Measurements from ENCODE around the gene AGK.

Gene AGK

DNA sequence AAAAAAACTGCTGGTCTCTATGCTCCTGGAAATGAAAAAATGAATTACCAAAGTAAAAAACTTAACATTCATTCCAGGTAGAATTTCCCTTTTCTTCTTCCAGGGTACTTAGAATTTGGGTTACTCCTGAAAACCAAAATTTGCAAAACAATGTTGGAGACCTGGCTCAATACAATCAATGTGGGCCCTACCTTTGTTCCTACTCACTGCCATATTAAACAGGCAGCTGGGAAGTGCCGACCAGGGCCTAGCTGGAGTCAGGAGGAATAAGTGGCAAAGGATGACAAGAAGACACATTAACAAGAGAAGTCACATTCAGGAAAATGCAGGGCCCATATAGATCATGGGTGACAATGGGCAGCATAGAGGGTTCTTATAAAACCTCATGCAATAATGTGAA lies 6.4 kb upstream of the AGK start:
- no CpG with 5 or more reads among the region's 1 CpG for WGBS (ENCODE audit: extremely low coverage, insufficient coverage, insufficient read length)

DNA sequence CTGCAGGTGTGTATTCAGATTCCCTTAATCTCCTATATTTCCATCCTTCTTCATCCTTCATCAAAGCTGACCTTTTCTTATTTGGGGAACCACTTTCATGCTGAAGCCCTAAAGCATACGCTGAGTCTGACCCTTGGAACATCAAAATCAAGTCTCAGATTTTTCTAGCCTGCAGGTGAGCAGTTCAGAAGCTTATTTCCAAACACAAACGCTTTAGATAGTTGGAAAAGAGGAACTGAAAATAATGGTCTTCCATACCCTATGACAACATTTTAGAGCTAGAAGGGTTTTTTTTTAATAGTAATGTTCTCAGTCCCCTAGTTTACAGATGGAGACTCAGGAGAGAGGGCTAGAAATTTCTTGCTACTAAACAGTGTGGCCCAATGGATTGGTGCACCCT lies 1.6 kb upstream of the AGK start:
- Histone ChIP-seq H2BK12ac (ENCODE audit: low read length) (no peak overlapping the region), H3K18ac (ENCODE audit: low read length) (no peak overlapping the region), H2BK5ac (ENCODE audit: low read depth, low read length, poor library complexity) (no peak overlapping the region), H3K4ac (ENCODE audit: low read depth, low read length) (no peak overlapping the region), H3K9me3 (ENCODE audit: insufficient read depth, low read depth, low read length) (no peaks in the 10 kb centered on the region), H3K23ac (ENCODE audit: low read length) (no peak overlapping the region), H3K4me1 (ENCODE audit: control insufficient read depth in 1 of 2, insufficient read depth in 2 of 2, low read length in 2 of 2) (peaks cover 5% of the 10 kb centered on the region in 2 experiments), H3K79me1 (ENCODE audit: low read length) (peaks cover 5% of the 10 kb centered on the region), H3K14ac (ENCODE audit: low read length) (no peak overlapping the region), H3K36me3 (ENCODE audit: control insufficient read depth in 1 of 2, insufficient read depth in 2 of 2, low read length in 2 of 2) (no peaks in the 10 kb centered on the region), H4K12ac (ENCODE audit: low read depth, low read length) (no peak overlapping the region), H4K91ac (ENCODE audit: low read depth, low read length) (no peak overlapping the region), H3K79me2 (ENCODE audit: control insufficient read depth, insufficient read depth, low read length, poor library complexity) (peaks cover 3% of the 10 kb centered on the region), H2AK5ac (ENCODE audit: low read length) (no peak overlapping the region), H2BK120ac (ENCODE audit: insufficient read depth, low read length, poor library complexity) (no peak overlapping the region), H3K9ac (ENCODE audit: low read length) (no peak overlapping the region), H3K27me3 (ENCODE audit: insufficient read depth, low read length) (no peaks in the 10 kb centered on the region), H3K4me3 (ENCODE audit: low read depth, low read length) (no peak overlapping the region), H3K4me2 (ENCODE audit: low read length) (no peak overlapping the region), H4K8ac (ENCODE audit: low read depth, low read length) (no peak overlapping the region), H3K27ac (ENCODE audit: low read depth, low read length) (no peak overlapping the region), H2AFZ (ENCODE audit: insufficient read depth, low read length, poor library complexity) (no peak overlapping the region)
- no CpG with 5 or more reads among the region's 2 CpGs for WGBS (ENCODE audit: extremely low coverage, insufficient coverage, insufficient read length)
- DNase-seq = no peak

More for the DNA sequence above, 6.4 kb upstream of the AGK start:
- no peaks in the 10 kb centered on the region for H3K79me2 ChIP-seq (ENCODE audit: control insufficient read depth, insufficient read depth, low read length, poor library complexity)
- H3K4me3 ChIP-seq (ENCODE audit: low read depth, low read length) = no peak overlapping the region
- no peak overlapping the region for H3K4ac ChIP-seq (ENCODE audit: low read depth, low read length)
- H3K27me3 ChIP-seq (ENCODE audit: insufficient read depth, low read length) = no peaks in the 10 kb centered on the region
- H2AFZ ChIP-seq (ENCODE audit: insufficient read depth, low read length, poor library complexity) = no peak overlapping the region
- H2BK12ac ChIP-seq (ENCODE audit: low read length) = no peak overlapping the region
- no peak overlapping the region for H3K9ac ChIP-seq (ENCODE audit: low read length)
- H2BK120ac ChIP-seq (ENCODE audit: insufficient read depth, low read length, poor library complexity) = no peak overlapping the region
- H3K18ac ChIP-seq (ENCODE audit: low read length) = no peak overlapping the region
- no peaks in the 10 kb centered on the region for H3K9me3 ChIP-seq (ENCODE audit: insufficient read depth, low read depth, low read length)
- no peak overlapping the region for H3K23ac ChIP-seq (ENCODE audit: low read length)
- H2BK5ac ChIP-seq (ENCODE audit: low read depth, low read length, poor library complexity) = no peak overlapping the region
- no peak overlapping the region for H4K12ac ChIP-seq (ENCODE audit: low read depth, low read length)
- H3K27ac ChIP-seq (ENCODE audit: low read depth, low read length) = no peak overlapping the region
- no peak overlapping the region for H2AK5ac ChIP-seq (ENCODE audit: low read length)
- DNase-seq = no peak
- H3K4me1 ChIP-seq (ENCODE audit: control insufficient read depth in 1 of 2, insufficient read depth in 2 of 2, low read length in 2 of 2) = no peaks in the 10 kb centered on the region
- H3K36me3 ChIP-seq (ENCODE audit: control insufficient read depth in 1 of 2, insufficient read depth in 2 of 2, low read length in 2 of 2) = no peaks in the 10 kb centered on the region
- H4K91ac ChIP-seq (ENCODE audit: low read depth, low read length) = no peak overlapping the region
- no peak overlapping the region for H3K14ac ChIP-seq (ENCODE audit: low read length)
- H3K79me1 ChIP-seq (ENCODE audit: low read length) = no peaks in the 10 kb centered on the region
- H3K4me2 ChIP-seq (ENCODE audit: low read length) = no peak overlapping the region
- no peak overlapping the region for H4K8ac ChIP-seq (ENCODE audit: low read depth, low read length)

DNA sequence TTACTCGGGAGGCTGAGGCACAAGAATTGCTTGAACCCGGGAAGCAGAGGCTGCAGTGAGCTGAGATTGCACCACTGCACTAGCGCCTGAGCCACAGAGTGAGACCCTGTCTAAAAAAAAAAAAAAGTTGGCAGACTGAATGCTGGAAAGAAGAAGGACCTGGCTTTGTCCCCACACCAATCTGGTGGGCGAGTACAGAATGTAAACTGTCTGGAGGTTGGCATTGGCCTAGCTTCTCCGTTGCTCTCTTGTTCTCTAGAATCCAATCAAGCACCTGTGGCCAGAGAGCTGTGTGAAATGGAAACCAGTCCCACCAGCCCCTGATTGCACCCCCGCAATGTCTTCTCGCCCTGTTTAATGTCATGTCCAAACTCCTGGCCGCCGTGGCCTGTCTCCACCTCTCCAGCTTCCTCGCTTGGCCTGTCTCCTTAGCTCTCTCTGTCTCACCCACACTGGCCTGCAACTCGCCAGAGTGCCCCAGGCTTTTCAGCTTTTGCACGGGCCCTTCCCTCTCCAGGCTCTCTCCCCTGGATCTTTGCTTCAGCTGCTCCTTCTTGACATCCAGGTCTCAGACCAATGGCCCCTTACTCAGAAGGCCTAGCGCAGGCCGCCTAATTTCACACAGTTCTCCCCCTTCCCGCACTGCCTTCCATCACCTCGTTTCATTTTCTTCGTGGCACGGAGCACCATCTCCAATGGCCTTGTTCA lies 670 bp upstream of the AGK start:
- H3K79me2 ChIP-seq (ENCODE audit: control insufficient read depth, insufficient read depth, low read length, poor library complexity) = peaks cover 3% of the 10 kb centered on the region
- no peak for DNase-seq
- H3K27me3 ChIP-seq (ENCODE audit: insufficient read depth, low read length) = no peaks in the 10 kb centered on the region
- H3K4me3 ChIP-seq (ENCODE audit: low read depth, low read length) = no peak overlapping the region
- H3K4ac ChIP-seq (ENCODE audit: low read depth, low read length) = no peak overlapping the region
- H2AFZ ChIP-seq (ENCODE audit: insufficient read depth, low read length, poor library complexity) = peak overlapping the region; percentile 38
- peak overlapping the region; percentile 95 for H3K4me2 ChIP-seq (ENCODE audit: low read length)
- no peak overlapping the region for H3K27ac ChIP-seq (ENCODE audit: low read depth, low read length)
- H3K23ac ChIP-seq (ENCODE audit: low read length) = no peak overlapping the region
- no peak overlapping the region for H3K9ac ChIP-seq (ENCODE audit: low read length)
- H2BK5ac ChIP-seq (ENCODE audit: low read depth, low read length, poor library complexity) = no peak overlapping the region
- H2AK5ac ChIP-seq (ENCODE audit: low read length) = no peak overlapping the region
- H4K8ac ChIP-seq (ENCODE audit: low read depth, low read length) = peak overlapping the region; percentile 84
- H4K91ac ChIP-seq (ENCODE audit: low read depth, low read length) = peak overlapping the region; percentile 37
- peak overlapping the region; percentile 23 for H3K14ac ChIP-seq (ENCODE audit: low read length)
- H3K4me1 ChIP-seq (ENCODE audit: control insufficient read depth in 1 of 2, insufficient read depth in 2 of 2, low read length in 2 of 2) = peaks cover 5% of the 10 kb centered on the region in 2 experiments
- peak overlapping the region; percentile 6 for H4K12ac ChIP-seq (ENCODE audit: low read depth, low read length)
- peaks cover 5% of the 10 kb centered on the region for H3K79me1 ChIP-seq (ENCODE audit: low read length)
- H3K36me3 ChIP-seq (ENCODE audit: control insufficient read depth in 1 of 2, insufficient read depth in 2 of 2, low read length in 2 of 2) = no peaks in the 10 kb centered on the region
- H3K18ac ChIP-seq (ENCODE audit: low read length) = no peak overlapping the region
- peak overlapping the region; percentile 18 for H2BK120ac ChIP-seq (ENCODE audit: insufficient read depth, low read length, poor library complexity)
- H2BK12ac ChIP-seq (ENCODE audit: low read length) = no peak overlapping the region
- H3K9me3 ChIP-seq (ENCODE audit: insufficient read depth, low read depth, low read length) = no peaks in the 10 kb centered on the region
- no CpG with 5 or more reads among the region's 18 CpGs for WGBS (ENCODE audit: extremely low coverage, insufficient coverage, insufficient read length)

DNA sequence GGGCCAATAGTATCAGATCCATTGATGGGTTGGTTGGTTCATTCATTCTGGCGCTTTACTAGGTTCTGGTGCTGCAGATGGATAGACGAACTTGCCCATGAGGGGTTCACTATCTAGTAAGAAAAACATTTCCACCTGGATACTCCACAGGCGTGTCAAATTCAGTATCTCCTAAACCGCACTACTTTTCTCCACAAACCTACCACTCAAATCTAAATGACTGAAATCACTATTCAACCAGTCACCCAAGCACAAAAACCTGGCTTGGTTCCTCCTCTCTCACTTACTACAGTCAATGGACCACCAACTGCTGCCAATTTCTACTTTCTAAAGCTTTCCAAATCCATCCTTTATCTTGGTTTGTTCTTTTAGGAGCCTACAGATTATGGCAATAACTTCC lies 572 bp downstream of the AGK start:
- Histone ChIP-seq H3K14ac (ENCODE audit: low read length) (peak overlapping the region; percentile 69), H4K91ac (ENCODE audit: low read depth, low read length) (peak overlapping the region; percentile 82), H4K8ac (ENCODE audit: low read depth, low read length) (peak overlapping the region; percentile 97), H2BK5ac (ENCODE audit: low read depth, low read length, poor library complexity) (no peak overlapping the region), H3K4me1 (ENCODE audit: control insufficient read depth in 1 of 2, insufficient read depth in 2 of 2, low read length in 2 of 2) (peaks cover 5% of the 10 kb centered on the region in 2 experiments), H3K4me3 (ENCODE audit: low read depth, low read length) (peak overlapping the region; percentile 86), H3K4ac (ENCODE audit: low read depth, low read length) (no peak overlapping the region), H3K27ac (ENCODE audit: low read depth, low read length) (no peak overlapping the region), H3K23ac (ENCODE audit: low read length) (no peak overlapping the region), H2BK12ac (ENCODE audit: low read length) (no peak overlapping the region), H3K79me2 (ENCODE audit: control insufficient read depth, insufficient read depth, low read length, poor library complexity) (peaks cover 3% of the 10 kb centered on the region), H3K18ac (ENCODE audit: low read length) (no peak overlapping the region), H2AK5ac (ENCODE audit: low read length) (no peak overlapping the region), H3K4me2 (ENCODE audit: low read length) (peak overlapping the region; percentile 95), H3K79me1 (ENCODE audit: low read length) (peaks cover 5% of the 10 kb centered on the region), H3K9me3 (ENCODE audit: insufficient read depth, low read depth, low read length) (no peaks in the 10 kb centered on the region), H3K36me3 (ENCODE audit: control insufficient read depth in 1 of 2, insufficient read depth in 2 of 2, low read length in 2 of 2) (peaks cover 5% of the 10 kb centered on the region in 2 experiments), H3K9ac (ENCODE audit: low read length) (peak overlapping the region; percentile 97), H4K12ac (ENCODE audit: low read depth, low read length) (peak overlapping the region; percentile 93), H2BK120ac (ENCODE audit: insufficient read depth, low read length, poor library complexity) (peak overlapping the region; percentile 35), H3K27me3 (ENCODE audit: insufficient read depth, low read length) (no peaks in the 10 kb centered on the region), H2AFZ (ENCODE audit: insufficient read depth, low read length, poor library complexity) (peak overlapping the region; percentile 77)
- WGBS (ENCODE audit: extremely low coverage, insufficient coverage, insufficient read length) = no CpG with 5 or more reads among the region's 4 CpGs
- DNase-seq = no peak

All from trophoblast cell (in vitro differentiated cells and primary cell).